Mesodermal cell (in vitro differentiated cells): Measurements from ENCODE around the gene HBS1L.

Experiments used
- H3K27ac ChIP-seq: 2 replicates; pipeline ENCODE4 v1.7.0; 2013; ENCODE audit warnings: mild to moderate bottlenecking, low read depth, low read length, moderate library complexity; ENCODE audit not compliant: severe bottlenecking
- H3K36me3 ChIP-seq: 2 replicates; pipeline ENCODE4 v1.7.1; 2013; ENCODE audit warnings: mild to moderate bottlenecking, low read length, moderate library complexity; ENCODE audit not compliant: control insufficient read depth, insufficient read depth
- H3K4me1 ChIP-seq: one replicate; pipeline ENCODE4 v1.7.1; 2013; ENCODE audit warnings: mild to moderate bottlenecking, low read length; ENCODE audit not compliant: insufficient read depth, control insufficient read depth, poor library complexity, severe bottlenecking
- H3K4me3 ChIP-seq: 2 replicates; pipeline ENCODE4 v1.7.0; 2013; ENCODE audit warnings: low read length, control low read depth, mild to moderate bottlenecking; ENCODE audit not compliant: insufficient read depth, poor library complexity, severe bottlenecking; ENCODE audit errors: extremely low read depth
- H3K9me3 ChIP-seq: 2 replicates; pipeline ENCODE4 v1.7.1; 2013; ENCODE audit warnings: mild to moderate bottlenecking, low read length, moderate library complexity; ENCODE audit not compliant: control insufficient read depth
- WGBS, 2 experiments: methylation state at CpG; one replicate each; pipeline ENCODE4 v1.1.5; 2013; ENCODE audit warnings: missing lambda C conversion rate in 2 of 2; ENCODE audit not compliant: insufficient coverage in 2 of 2; 5-methylcytosine and 5-hydroxymethylcytosine counted together

Gene HBS1L

GRCh38 chr6:135002974-135003703 lies 51.5 kb downstream of the HBS1L start:
- H3K4me3 ChIP-seq = no peak overlapping the region
- H3K27ac ChIP-seq = no peak overlapping the region
- H3K4me1 ChIP-seq = no peaks in the 10 kb centered on the region
- H3K9me3 ChIP-seq = no peaks in the 10 kb centered on the region
- WGBS, 2 experiments = 80 to 100% methylated on average over 1 to 2 of the region's 6 CpGs
- no peaks in the 10 kb centered on the region for H3K36me3 ChIP-seq

GRCh38 chr6:135002229-135002844 lies 52.3 kb downstream of the HBS1L start:
- Histone ChIP-seq H3K4me3 (no peak overlapping the region), H3K36me3 (peaks cover 4% of the 10 kb centered on the region), H3K4me1 (no peaks in the 10 kb centered on the region), H3K27ac (no peak overlapping the region), H3K9me3 (no peaks in the 10 kb centered on the region)
- no CpG with 5 or more reads among the region's 5 CpGs for WGBS, 2 experiments

- Histone ChIP-seq H3K4me1 (no peaks in the 10 kb centered on the region), H3K9me3 (no peaks in the 10 kb centered on the region), H3K36me3 (peaks cover 12% of the 10 kb centered on the region), H3K4me3 (no peak overlapping the region), H3K27ac (no peak overlapping the region)
- 83 to 100% methylated on average over 1 of the region's 1 CpG for WGBS, 2 experiments
Observed at GRCh38 chr6:134999107-134999506, 55.5 kb downstream of the HBS1L start.

- no peaks in the 10 kb centered on the region for H3K9me3 ChIP-seq
- H3K4me3 ChIP-seq = no peak overlapping the region
- H3K27ac ChIP-seq = no peak overlapping the region
- WGBS, 2 experiments = 95 to 98% methylated on average over 5 to 6 of the region's 9 CpGs
- H3K36me3 ChIP-seq = peaks cover 12% of the 10 kb centered on the region
- no peaks in the 10 kb centered on the region for H3K4me1 ChIP-seq
Observed at GRCh38 chr6:134997133-134997995, 57.3 kb downstream of the HBS1L start.

GRCh38 chr6:134995536-134995935 lies 59.1 kb downstream of the HBS1L start:
- Histone ChIP-seq H3K4me1 (no peaks in the 10 kb centered on the region), H3K9me3 (no peaks in the 10 kb centered on the region)
- whole genome bisulfite sequencing, 2 experiments = no CpG with 5 or more reads among the region's 1 CpG

GRCh38 chr6:134994431-134994830 lies 60.2 kb downstream of the HBS1L start:
- Histone ChIP-seq H3K4me1 (no peaks in the 10 kb centered on the region), H3K9me3 (no peaks in the 10 kb centered on the region), H3K4me3 (no peak overlapping the region), H3K27ac (no peak overlapping the region), H3K36me3 (peaks cover 21% of the 10 kb centered on the region)

More at GRCh38 chr6:134995536-134995935, 59.1 kb downstream of the HBS1L start:
- H3K4me3 ChIP-seq = no peak overlapping the region
- H3K36me3 ChIP-seq = peaks cover 21% of the 10 kb centered on the region
- no peak overlapping the region for H3K27ac ChIP-seq

GRCh38 chr6:134992155-134992554 lies 62.5 kb downstream of the HBS1L start:
- Histone ChIP-seq H3K9me3 (no peaks in the 10 kb centered on the region), H3K27ac (no peak overlapping the region), H3K36me3 (peaks cover 18% of the 10 kb centered on the region), H3K4me3 (no peak overlapping the region), H3K4me1 (no peaks in the 10 kb centered on the region)
- WGBS, 2 experiments = no CpG with 5 or more reads among the region's 6 CpGs

GRCh38 chr6:134990262-134990661 lies 64.4 kb downstream of the HBS1L start:
- H3K4me1 ChIP-seq = no peaks in the 10 kb centered on the region
- no peak overlapping the region for H3K4me3 ChIP-seq
- H3K9me3 ChIP-seq = no peaks in the 10 kb centered on the region
- 100% methylated on average over 1 of the region's 3 CpGs for WGBS, 2 experiments
- H3K27ac ChIP-seq = no peak overlapping the region
- H3K36me3 ChIP-seq = peaks cover 12% of the 10 kb centered on the region

GRCh38 chr6:134984821-134985220 lies 69.8 kb downstream of the HBS1L start:
- Histone ChIP-seq H3K4me1 (peaks cover 3% of the 10 kb centered on the region), H3K27ac (peak overlapping the region; percentile 20), H3K36me3 (peaks cover 26% of the 10 kb centered on the region), H3K4me3 (no peak overlapping the region), H3K9me3 (no peaks in the 10 kb centered on the region)
- no CpG with 5 or more reads among the region's 1 CpG for WGBS, 2 experiments

- no peak overlapping the region for H3K27ac ChIP-seq
- H3K4me3 ChIP-seq = no peak overlapping the region
- peaks cover 3% of the 10 kb centered on the region for H3K4me1 ChIP-seq
- no peaks in the 10 kb centered on the region for H3K9me3 ChIP-seq
- peaks cover 28% of the 10 kb centered on the region for H3K36me3 ChIP-seq
- 94% methylated on average over 2 of the region's 2 CpGs; no CpG with 5 or more reads in 1 of the 2 experiments for WGBS, 2 experiments
Observed at GRCh38 chr6:134983823-134984222, 70.8 kb downstream of the HBS1L start.
